ENCODE data around the gene PDZD7. TPM values are rescaled to one million over a fixed set of nuclear protein-coding genes. Genes with fewer than 3 reads are reported as not detected.

Gene PDZD7
- polyA plus RNA-seq, 1 experiment = 0.86 TPM

DNA sequence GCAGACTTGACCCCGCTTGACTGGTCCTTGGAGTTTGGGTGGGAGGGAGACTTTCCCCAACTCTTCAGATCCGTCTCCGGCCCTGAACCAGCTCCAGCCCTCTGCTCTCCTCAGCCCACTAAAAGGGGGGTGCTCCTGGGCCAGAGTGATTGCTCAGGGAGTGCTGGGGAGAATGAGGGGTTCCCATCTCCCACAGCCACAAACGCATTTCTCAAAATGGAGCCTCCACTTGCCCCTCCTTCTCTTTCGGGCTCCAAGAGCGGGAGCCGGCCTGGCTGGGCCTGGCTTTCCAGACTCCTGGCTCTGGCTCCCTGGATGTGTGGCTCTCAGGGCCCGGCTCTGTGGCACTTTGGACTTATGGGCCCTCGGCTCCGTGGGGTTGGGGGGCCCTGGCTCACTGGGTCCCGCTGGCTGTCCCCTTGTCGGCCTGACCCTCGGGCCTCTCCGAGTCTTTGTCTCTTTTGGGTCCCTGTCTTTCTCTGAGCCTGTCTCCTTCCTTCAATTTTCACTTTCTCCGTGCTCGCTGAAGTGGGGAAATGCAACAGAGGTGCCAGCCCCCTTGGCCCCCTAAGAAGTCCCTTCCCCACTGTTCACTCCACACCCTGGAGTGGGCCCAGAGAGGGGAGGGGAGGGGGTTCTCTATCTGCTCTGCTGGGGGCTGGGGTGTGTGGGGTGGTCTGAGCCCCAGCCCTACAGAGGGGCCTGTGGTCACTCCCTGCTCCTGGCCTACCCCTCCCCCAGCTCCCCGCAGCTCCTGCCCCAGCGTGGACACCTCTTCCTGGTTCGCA lies 30.6 kb downstream of the PDZD7 start:
- TF ChIP-seq, protein P1, sequence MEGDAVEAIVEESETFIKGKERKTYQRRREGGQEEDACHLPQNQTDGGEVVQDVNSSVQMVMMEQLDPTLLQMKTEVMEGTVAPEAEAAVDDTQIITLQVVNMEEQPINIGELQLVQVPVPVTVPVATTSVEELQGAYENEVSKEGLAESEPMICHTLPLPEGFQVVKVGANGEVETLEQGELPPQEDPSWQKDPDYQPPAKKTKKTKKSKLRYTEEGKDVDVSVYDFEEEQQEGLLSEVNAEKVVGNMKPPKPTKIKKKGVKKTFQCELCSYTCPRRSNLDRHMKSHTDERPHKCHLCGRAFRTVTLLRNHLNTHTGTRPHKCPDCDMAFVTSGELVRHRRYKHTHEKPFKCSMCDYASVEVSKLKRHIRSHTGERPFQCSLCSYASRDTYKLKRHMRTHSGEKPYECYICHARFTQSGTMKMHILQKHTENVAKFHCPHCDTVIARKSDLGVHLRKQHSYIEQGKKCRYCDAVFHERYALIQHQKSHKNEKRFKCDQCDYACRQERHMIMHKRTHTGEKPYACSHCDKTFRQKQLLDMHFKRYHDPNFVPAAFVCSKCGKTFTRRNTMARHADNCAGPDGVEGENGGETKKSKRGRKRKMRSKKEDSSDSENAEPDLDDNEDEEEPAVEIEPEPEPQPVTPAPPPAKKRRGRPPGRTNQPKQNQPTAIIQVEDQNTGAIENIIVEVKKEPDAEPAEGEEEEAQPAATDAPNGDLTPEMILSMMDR (IDR thresholded peaks at IDR 0.05; ENCODE audit: insufficient read depth, low read depth, low read length) = no peak
- Histone ChIP-seq H3K36me3 (ENCODE audit: control insufficient read depth, insufficient read depth, low read length) (peaks cover 22% of the 10 kb centered on the region), H3K4me3 (ENCODE audit: low read depth, low read length) (peak overlapping the region; percentile 71), H3K27me3 (ENCODE audit: control insufficient read depth, insufficient read depth, low read length) (no peaks in the 10 kb centered on the region)
- no peak for DNase-seq (ENCODE audit: low read depth)
- CTCF ChIA-PET = interaction anchor here (0.9 to 21.8 kb wide), 7 partner anchors 9 to 67 kb away, joined by 3 to 479 read pairs (median 5); no protein-coding TSS in a partner anchor
- POLR2A ChIA-PET = no interaction called here

GRCh38 chr10:100999742-101000126 lies 31.2 kb downstream of the PDZD7 start, which contains the start of gene LZTS2:
TSS of gene LZTS2 (plus strand) at chr10:100999808. CDS start at chr10:101002539, 2,731 bp downstream.
- TF ChIP-seq, protein P1 (IDR thresholded peaks at IDR 0.05; ENCODE audit: insufficient read depth, low read depth, low read length) = no peak
- POLR2A ChIA-PET = no interaction called here
- H3K4me3 ChIP-seq (ENCODE audit: low read depth, low read length) = peak within 1 kb of the TSS; percentile 71
- CTCF ChIA-PET = interaction anchor here (0.7 to 21.8 kb wide), 9 partner anchors 9 to 62 kb away, joined by 3 to 479 read pairs (median 7); partner anchors contain the start of gene KAZALD1
- H3K36me3 ChIP-seq (ENCODE audit: control insufficient read depth, insufficient read depth, low read length) = peaks cover 20% of the 10 kb centered on the region
- no peak for DNase-seq (ENCODE audit: low read depth)
- no peaks in the 10 kb centered on the region for H3K27me3 ChIP-seq (ENCODE audit: control insufficient read depth, insufficient read depth, low read length)

GRCh38 chr10:100998991-100999741 lies 31.8 kb downstream of the PDZD7 start:
- ChIA-PET POLR2A (interaction anchor here (0.6 kb wide), 1 partner anchor 939 kb away, joined by 5 read pairs; no protein-coding TSS in a partner anchor), CTCF (interaction anchor here (0.7 to 21.8 kb wide), 11 partner anchors 9 to 70 kb away, joined by 3 to 479 read pairs (median 7); partner anchors contain the start of genes KAZALD1, PDZD7 and SFXN3)
- TF ChIP-seq, protein P1 (IDR thresholded peaks at IDR 0.05; ENCODE audit: insufficient read depth, low read depth, low read length) = peak; percentile 67
- peak overlapping the region; percentile 71 for H3K4me3 ChIP-seq (ENCODE audit: low read depth, low read length)
- H3K27me3 ChIP-seq (ENCODE audit: control insufficient read depth, insufficient read depth, low read length) = no peaks in the 10 kb centered on the region
- no peak for DNase-seq (ENCODE audit: low read depth)
- peaks cover 17% of the 10 kb centered on the region for H3K36me3 ChIP-seq (ENCODE audit: control insufficient read depth, insufficient read depth, low read length)

GRCh38 chr10:100998183-100998990 lies 32.5 kb downstream of the PDZD7 start:
- TF ChIP-seq, protein P1 (IDR thresholded peaks at IDR 0.05; ENCODE audit: insufficient read depth, low read depth, low read length) = no peak
- Histone ChIP-seq H3K36me3 (ENCODE audit: control insufficient read depth, insufficient read depth, low read length) (peaks cover 15% of the 10 kb centered on the region), H3K4me3 (ENCODE audit: low read depth, low read length) (peak overlapping the region; percentile 71), H3K27me3 (ENCODE audit: control insufficient read depth, insufficient read depth, low read length) (no peaks in the 10 kb centered on the region)
- CTCF ChIA-PET = interaction anchor here (0.6 to 21.8 kb wide), 22 partner anchors 9 to 142 kb away, joined by 3 to 479 read pairs (median 5); partner anchors contain the start of genes KAZALD1, MRPL43, PDZD7 and SFXN3
- no peak for DNase-seq (ENCODE audit: low read depth)
- POLR2A ChIA-PET = interaction anchor here (0.6 kb wide), 1 partner anchor 940 kb away, joined by 5 read pairs; no protein-coding TSS in a partner anchor

Measured in BJ (cell line).